ENCODE data around the gene ACY1.

Gene ACY1

DNA sequence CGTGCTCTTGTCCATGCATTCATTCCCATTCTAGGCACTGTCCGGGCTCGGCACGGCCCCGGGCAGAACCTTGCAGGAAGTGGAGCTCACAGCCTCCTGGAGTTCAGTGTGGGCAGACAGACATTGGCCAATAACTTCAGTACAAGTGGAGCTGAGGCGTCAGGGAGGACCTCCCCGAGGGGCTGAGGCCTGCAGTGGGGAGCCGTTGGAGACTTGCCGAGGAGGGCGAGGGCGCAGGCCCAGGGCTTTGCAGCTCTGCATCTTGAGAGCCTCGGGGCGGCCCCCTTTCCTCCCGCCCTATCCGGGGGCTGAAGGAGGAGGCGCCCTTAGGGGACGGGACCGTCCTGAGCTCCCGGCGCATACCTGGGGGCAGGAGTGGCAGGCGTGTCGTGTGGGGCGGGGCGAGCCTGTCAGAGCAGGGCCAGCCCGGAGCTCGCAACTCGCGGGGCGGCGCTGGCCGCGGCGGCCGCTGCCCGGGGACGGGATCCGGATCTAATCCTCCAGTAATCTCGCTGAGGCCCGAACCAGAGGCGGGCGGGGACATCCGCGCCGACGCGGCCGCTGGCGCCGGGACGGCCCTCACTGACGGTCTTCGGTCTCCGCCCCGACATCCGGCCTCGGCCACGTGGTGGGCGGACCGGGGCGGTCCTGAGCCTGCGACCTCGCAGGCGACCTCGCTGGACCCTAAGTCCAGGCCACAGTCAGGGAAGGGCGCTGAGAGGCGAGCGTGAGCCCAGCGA, at the start of gene ACY1:
Gene ACY1 (plus strand): TSS at position 698 of the 740 bp plus-strand sequence. CDS start 530 bp downstream, outside the sequence.
- peak; percentile 75 for DNase-seq (ENCODE audit: low read depth)

DNA sequence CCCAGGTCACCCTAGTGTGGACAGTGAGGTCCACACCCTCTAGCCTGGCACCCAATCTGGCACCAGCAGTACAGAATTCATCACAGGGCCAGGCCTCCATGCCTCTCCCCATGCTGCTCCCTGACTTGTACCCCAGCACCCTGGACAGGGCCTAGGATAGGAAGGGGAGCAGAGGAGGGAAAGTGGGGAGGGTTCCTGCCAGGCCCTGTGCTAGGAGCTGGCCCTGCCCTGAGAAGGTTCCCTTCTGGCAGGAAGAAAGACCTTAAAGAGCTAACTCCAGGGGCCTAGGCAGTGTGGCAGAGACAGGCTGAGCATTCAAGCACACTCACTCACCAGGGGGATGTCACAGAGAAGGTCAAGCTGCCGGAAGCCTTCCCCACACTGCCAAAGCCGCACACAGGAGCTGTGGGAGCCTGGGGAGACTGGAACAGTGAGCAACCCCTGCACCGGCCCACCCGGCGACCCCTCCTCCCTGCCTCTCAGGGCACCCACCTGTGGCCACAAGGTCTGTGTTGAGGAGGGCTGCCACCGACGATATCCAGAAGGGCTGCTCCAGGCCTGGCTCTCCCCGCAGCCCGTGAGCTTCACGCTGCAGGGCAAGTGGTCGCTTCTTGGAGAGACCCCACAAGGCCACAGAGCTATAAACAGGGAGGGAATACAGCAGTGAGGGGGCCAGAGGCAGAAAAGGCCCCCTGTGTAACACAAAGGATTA, 49.0 kb upstream of the ACY1 start:
- no peak for DNase-seq (ENCODE audit: low read depth)

DNA sequence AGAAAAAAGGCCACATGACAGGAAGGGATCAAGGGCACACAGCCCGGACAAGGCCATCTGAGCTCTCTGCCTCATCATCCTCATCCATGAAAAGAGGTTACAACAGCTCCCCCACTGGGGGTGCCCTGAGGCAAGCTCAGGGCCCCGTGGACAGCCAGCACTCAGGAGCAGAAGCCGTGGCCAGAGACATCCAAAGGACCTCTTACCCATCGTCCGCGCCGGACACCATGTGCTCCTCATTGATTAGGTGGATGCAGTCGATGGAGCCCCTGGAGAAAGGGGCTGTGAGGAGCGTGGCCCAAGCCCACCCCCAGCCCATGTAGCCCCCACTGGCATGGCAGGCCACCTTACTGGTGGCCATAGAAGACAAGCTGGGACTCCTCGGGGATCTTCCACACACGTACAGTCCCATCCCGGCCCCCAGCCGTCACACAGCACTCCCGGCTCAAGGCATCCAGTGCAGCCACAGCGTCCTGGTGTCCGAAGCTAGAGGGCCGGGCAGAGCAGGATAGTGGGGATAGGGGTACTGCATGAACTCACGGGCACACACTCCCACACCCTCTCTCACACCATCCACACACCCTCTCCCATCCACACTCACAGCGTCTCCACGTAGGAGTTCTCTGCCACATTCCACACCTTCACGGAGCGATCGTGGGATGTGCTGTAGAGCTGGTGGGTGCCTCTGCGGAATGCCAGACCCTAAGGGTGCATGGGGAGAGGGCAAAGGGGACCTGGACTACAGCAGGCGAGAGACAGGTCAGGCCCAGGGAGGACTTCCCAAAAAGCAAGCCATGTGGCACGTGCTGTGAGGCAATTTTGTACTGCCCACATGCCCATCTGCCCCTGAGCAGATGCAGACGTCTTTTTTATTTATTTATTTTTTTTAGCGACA, 48.1 kb upstream of the ACY1 start:
- DNase-seq (ENCODE audit: low read depth) = no peak

DNA sequence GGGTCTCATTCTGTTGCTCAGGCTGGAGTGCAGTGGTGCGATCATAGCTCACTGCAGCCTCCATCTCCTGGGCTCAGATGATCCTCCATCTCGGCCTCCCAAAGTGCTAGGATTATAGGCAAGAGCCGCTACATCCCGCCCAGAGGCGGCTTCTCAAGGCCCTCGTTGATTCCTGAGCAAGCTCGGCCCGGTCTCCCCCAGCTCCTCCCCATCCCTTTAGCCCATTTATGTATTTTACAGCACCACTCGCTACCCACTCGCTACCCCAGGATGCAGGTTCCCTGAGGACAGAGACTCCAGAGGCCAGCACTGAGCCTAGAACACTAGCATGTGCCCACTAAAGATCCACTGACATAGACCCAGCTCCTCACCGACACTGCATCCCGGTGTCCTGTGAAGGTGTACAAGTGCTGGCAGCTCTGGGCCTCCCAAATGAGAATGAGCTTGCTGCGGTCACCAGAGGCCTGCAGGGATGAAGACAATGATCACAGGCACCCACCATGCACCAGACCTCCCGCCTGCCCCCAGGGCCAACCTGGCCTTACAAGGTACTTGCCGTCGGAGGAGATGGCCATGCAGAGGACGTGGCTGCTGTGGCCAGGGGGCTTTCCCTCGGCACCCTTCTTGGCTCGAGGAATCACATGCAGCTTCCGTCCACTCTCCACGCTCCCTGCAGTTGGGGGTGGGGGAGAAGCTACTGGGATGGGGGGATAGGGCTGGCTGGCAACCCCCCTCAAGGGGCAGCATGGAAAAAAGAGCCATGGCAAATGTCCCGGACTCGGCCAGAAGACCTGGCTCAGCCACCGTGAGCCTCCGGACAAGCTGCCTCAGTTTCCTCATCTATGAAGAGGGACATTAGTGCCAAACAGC, 47.2 kb upstream of the ACY1 start:
- no peak for DNase-seq (ENCODE audit: low read depth)

DNA sequence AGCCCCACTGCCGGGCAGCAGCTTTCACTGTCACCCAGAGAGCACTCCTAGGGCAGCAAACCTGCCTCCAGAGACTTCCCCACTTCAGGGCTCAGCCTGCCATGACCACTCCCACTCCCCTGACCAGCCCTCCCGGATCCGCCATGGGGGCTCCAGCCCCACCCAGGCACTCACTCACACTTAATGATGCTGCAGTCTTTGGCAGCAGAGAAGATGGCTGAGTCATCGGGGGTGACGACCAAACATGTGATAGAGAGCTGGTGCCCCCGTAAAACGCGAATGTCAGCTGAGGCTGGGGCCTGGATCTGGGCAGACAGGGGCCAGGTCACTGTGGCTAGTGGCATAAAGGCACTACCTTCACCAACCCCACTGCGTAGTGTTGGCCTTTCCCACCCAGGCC, 46.3 kb upstream of the ACY1 start:
- no peak for DNase-seq (ENCODE audit: low read depth)

DNA sequence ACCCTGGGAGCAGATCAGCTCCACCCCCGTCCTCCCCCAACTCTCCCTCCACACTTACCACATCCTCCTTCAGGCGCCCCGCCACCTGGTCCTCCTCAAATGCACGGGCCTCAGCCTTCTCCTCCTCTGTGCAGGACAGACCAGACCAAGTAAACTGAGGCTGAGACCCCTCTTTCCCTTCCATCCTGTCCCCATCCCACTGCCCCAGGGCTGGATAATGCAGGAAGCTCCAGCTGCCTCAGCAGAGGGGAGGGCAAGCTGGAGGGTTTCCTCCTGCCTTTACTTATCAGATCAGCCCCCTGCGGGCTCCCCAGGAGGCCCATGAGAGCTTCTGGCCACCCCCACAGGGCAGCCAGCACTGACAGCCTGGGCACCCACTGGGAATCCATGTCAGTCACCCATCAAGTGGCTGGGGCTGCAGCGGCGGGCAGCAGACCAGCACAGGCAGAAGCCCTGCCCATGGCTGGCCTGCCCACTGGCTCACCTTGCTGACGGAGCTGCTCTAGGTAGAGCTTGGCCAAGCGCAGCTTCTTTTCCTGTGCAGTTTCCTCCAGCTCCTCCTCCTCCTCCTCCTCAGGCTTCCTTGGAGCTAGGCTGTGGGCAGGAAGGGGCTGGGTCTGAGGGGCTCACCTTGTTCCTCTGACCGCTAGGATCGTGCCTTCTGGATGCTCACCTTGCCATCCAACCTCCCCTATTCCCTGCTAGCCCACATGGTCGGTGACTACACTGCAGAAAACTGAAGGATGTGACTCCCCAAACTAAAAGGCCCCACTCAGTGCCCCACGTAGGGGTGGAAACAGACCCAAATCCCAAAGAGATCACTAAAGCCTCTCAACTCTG, 45.5 kb upstream of the ACY1 start:
- no peak for DNase-seq (ENCODE audit: low read depth)

DNA sequence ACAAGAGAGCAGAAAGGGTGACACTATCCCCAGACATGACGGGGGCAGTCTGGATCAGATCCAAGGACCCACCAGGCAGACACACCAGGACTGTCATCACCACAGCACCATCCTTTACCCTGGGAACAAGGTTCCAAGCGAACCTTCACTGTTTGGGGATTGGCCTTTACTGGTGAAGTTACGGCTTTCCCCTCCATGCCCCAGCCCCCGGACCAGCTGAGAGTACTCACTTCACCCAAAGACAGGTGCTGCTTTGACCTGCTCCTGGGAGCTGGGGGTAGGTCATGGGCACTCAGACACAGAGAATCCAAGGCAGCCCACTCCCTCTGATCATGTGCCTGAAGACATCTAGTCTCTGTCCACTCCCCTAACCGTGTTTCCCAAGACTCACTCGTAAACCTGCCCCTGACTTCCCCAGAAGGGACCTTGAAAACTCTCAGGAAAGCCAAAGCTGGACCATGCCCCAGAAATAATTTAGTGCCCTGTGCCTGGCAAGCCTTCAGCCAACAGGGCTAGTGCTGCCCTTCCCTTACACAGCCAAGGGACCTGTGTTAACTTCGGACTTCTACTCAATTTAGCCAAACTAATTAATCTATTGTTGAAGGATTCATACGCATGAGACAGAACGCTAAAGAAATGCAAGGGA, 44.4 kb upstream of the ACY1 start:
- no peak for DNase-seq (ENCODE audit: low read depth)

DNA sequence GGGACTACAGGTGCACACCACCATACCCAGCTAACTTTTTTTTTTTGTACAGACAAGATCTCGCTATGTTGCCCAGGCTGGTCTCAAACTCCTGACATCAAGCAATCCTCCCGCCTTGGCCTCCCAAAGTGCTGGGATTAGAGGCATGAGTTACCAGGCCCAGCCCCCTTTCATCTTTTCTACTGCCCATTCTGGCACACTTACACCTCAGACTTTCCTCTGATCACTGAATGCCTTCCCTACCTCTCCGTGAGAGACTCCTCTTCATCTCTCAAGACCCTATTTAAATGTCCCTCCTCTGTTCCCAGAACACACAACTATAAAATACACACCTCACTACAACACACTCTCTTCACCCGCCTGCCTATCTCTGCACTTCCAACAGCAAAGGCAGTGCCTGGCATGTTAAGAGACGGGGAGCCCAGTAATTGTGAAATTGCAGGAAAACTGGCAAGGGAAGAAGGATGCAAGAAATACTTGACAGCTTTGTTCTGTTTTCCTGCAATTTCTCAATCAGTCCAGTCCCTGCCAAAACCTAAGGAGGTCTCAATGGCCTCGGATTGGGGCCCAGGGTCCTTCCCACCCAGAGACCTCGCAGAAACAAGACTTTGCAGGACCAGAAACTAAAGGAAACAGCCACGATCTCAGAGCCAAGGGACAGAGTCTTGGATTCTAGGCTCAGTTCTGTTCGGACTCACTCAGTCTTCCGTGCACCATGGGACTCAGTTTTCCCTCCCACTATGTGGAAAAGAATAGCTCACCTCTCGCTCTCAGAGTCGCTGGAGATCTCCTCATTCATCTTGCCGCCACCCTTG, 42.5 kb upstream of the ACY1 start:
- no peak for DNase-seq (ENCODE audit: low read depth)

DNA sequence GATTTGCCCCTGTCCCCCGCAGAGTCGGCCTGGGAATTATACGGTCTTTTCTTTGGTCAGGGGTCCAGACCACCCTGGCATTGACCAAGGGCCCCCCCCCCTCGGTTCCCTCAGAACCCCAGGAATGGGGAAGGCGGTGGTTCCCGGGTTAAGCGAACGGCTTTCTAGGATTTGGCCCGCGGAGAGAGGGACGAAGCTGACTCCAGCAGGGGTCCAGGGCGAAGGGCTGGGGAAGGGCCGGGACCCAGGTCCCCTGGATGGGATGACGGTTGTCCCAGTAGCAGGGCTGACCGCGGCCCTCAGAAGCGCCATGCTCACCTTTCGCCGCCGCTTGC, 41.9 kb upstream of the ACY1 start:
- DNase-seq (ENCODE audit: low read depth) = no peak

DNA sequence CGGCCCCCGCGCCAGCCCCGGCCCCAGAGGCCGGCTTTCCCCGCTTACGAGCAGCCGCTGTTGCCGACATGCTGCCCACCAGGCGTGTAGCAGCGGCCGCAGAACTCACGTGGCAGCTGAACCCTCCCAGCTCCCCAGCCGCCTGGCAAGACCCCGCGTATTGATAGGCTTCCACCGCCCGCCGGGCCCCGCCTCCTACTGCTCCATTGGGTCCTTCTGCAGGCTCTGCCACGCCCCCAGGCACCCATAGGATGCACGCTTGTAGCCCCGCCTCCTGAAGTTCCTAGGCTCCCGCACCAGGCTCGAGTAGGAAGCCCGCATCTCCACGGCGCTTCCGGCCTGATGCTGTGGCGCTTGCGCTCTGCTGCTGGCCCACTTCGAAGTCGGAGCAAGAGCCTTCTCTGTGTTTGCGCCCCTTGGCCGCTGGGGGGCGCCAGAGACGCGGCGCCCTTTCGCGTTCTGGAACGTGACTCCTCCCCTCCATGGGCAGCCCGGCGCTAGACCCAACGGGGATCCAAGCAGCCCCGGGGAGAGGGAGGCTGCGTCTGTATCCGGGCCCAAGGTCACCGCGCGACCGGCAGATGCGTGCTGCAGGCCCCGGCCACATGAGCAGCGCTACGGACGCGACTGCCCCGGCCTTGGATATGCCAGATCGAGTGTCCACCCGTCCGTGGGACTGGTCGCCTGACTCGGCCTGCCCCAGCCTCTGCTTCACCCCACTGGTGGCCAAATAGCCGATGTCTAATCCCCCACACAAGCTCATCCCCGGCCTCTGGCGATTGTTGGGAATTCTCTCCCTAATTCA, 41.3 kb upstream of the ACY1 start, which contains the start of the genes PARP3 and RRP9:
Gene PARP3 (plus strand): TSS at position 566 of the 805 bp plus-strand sequence. CDS start 993 bp downstream, outside the sequence.
Gene RRP9 (minus strand): TSS at position 107 of the 805 bp plus-strand sequence. CDS start 37 bp downstream, at position 70.
- DNase-seq (ENCODE audit: low read depth) = peak; percentile 100

DNA sequence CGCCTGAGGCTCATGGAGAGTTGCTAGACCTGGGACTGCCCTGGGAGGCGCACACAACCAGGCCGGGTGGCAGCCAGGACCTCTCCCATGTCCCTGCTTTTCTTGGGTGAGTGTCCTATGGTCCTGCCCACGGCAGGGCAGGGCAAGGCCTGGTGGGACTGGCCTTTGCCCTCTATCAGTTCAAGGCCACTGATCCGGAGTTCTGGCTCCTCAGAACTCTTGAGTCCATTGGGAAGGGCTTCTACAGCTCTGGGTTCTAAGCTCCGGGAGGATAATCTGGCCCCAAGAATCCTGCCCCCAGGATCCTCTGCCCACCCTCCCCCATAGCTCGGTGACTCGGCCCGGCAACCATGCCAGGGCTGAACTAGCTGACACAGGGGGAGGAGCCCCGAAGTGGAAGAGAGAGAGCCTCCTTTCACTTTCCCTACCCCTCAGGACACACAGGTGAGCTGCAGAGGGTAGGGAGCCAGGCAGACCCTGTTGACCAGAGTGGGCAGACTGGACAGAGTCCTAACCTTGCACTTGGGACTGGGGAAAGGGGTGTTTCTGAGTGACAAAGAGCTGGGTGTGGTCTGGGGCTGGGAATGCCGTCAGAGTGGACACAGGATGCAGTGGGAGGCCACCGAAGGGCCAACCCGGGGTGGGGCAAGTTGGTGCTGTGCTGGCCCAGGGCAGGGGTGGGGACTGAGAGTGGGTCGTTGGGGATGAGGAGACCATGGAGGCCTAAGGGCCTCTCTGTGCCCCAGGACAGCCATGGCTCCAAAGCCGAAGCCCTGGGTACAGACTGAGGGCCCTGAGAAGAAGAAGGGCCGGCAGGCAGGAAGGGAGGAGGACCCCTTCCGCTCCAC, 40.5 kb upstream of the ACY1 start:
- DNase-seq (ENCODE audit: low read depth) = peak; percentile 18

DNA sequence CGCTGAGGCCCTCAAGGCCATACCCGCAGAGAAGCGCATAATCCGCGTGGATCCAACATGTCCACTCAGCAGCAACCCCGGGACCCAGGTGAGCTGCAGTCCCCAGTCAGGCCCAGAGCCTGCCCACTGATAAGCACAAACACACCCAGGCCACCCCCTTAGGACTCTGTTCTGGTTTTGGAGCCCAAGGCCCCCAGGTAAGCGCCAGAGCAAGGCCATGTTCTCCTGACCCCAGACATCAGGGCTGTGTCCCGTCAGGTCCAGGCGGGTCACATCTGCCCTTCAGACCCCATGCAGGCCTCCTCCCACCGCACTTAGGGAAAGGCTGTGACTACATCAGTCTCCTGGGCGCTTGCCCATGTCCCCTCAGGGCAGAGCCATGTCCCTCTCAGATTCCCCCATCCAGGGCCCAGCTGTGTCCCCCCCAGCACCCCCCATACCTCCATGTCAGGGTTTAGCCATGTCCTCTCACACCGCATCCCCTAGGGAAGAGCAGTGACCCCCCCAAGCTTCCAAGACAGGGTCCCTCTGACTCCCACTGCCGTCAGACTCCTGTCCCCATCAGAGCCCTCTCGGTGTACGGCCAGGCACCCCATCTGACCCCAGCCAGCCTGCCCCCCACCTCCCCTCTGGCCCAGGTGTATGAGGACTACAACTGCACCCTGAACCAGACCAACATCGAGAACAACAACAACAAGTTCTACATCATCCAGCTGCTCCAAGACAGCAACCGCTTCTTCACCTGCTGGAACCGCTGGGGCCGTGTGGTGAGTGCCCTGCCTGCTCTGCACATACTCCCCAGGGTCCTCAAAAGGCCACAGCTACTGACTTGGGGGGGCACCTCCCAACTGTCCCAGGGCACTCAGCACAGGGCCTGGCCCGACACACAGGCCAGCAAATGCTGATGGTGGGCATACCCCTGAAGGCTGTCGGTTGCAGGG, 39.6 kb upstream of the ACY1 start:
- no peak for DNase-seq (ENCODE audit: low read depth)

DNA sequence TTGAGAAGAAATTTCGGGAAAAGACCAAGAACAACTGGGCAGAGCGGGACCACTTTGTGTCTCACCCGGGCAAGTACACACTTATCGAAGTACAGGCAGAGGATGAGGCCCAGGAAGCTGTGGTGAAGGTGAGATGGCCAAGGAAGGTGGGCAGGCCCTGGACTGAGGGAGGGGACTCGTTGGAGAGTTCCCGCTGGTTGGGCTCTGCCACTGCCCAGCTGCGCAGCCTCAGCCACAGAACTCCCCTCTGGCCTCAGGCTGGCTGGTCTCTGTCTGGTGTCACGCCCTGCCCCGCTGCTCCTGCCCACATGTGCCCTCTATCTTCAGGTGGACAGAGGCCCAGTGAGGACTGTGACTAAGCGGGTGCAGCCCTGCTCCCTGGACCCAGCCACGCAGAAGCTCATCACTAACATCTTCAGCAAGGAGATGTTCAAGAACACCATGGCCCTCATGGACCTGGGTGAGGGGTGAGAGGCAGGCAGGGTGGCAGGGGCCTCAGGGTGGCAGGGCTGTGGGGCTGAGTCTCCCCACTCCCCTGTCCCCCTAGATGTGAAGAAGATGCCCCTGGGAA, 38.8 kb upstream of the ACY1 start:
- DNase-seq (ENCODE audit: low read depth) = no peak

DNA sequence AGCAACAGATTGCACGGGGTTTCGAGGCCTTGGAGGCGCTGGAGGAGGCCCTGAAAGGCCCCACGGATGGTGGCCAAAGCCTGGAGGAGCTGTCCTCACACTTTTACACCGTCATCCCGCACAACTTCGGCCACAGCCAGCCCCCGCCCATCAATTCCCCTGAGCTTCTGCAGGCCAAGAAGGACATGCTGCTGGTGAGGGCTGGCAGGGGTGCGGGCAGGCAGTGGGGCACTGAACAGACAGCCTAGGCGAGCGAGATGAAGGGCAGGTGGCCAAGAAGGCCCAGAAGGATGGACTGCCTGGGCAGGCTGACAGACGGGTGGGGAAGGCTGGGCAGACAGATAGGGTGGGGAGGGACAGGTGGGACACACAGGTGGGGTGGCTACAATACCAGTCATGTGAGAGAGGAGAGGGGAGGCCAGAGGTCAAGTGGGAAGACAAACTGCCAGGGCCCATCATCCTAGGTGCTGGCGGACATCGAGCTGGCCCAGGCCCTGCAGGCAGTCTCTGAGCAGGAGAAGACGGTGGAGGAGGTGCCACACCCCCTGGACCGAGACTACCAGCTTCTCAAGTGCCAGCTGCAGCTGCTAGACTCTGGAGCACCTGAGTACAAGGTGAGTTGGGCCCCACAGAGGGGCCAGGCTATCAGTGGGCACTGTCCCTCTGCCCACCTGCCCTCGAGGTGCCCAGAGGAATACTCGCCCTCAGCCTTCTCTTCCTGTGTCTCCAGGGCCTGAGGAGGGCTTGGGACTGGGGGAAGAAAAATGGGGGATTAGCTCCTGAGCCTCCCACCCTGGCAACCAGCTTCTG, 38.1 kb upstream of the ACY1 start:
- no peak for DNase-seq (ENCODE audit: low read depth)

Data from fibroblast of the conjunctiva (primary cell).